ENCODE measurements around the gene ZSWIM8. TPM values are rescaled to one million over a fixed set of nuclear protein-coding genes. Genes with fewer than 3 reads are reported as not detected.
"Not testable (repeated sequence)": the region's sequence is repeated elsewhere in the genome, so short reads cannot be mapped to it uniquely, and the experiment has no call there.

ZSWIM8 gene
- total RNA-seq, 1 donor: 76.7 TPM

- Histone ChIP-seq H3K9me3 (ENCODE audit: low read depth, low read length) (no peaks in the 10 kb centered on the region), H3K4me3 (ENCODE audit: insufficient read depth, low read length) (no peak overlapping the region), H2AFZ (ENCODE audit: low read length) (no peak overlapping the region), H3K36me3 (ENCODE audit: insufficient read depth, low read length) (peaks cover 20% of the 10 kb centered on the region), H4K20me1 (ENCODE audit: insufficient read depth, low read length) (no peaks in the 10 kb centered on the region), H3K4me2 (ENCODE audit: insufficient read depth, low read length) (no peak overlapping the region), H3K27ac (ENCODE audit: low read depth, low read length) (no peak overlapping the region), H3K27me3 (ENCODE audit: insufficient read depth, low read length) (no peaks in the 10 kb centered on the region), H3K79me2 (ENCODE audit: insufficient read depth, low read length) (no peaks in the 10 kb centered on the region), H3K4me1 (ENCODE audit: insufficient read depth, low read length) (peaks cover 31% of the 10 kb centered on the region)
- DNase-seq (ENCODE audit: insufficient read length, low spot score, missing footprints): peak; percentile 46
- TF ChIP-seq CTCF (IDR thresholded peaks at IDR 0.05; ENCODE audit: extremely low read depth, low read depth, low read length): no peak
These were observed 38.8 kb downstream of the ZSWIM8 start for GRCh38 chr10:73824146-73824725.

GRCh38 chr10:73827346-73828089 lies 42.1 kb downstream of the ZSWIM8 start:
- peak overlapping the region; percentile 47 for H3K4me2 ChIP-seq (ENCODE audit: insufficient read depth, low read length)
- peaks cover 15% of the 10 kb centered on the region for H3K36me3 ChIP-seq (ENCODE audit: insufficient read depth, low read length)
- H3K79me2 ChIP-seq (ENCODE audit: insufficient read depth, low read length): no peaks in the 10 kb centered on the region
- H3K27me3 ChIP-seq (ENCODE audit: insufficient read depth, low read length): no peaks in the 10 kb centered on the region
- no peak overlapping the region for H2AFZ ChIP-seq (ENCODE audit: low read length)
- no peaks in the 10 kb centered on the region for H3K9me3 ChIP-seq (ENCODE audit: low read depth, low read length)
- no peaks in the 10 kb centered on the region for H4K20me1 ChIP-seq (ENCODE audit: insufficient read depth, low read length)
- peak; percentile 95 for DNase-seq (ENCODE audit: insufficient read length, low spot score, missing footprints)
- no peak for TF ChIP-seq CTCF (IDR thresholded peaks at IDR 0.05; ENCODE audit: extremely low read depth, low read depth, low read length)
- peak overlapping the region; percentile 48 for H3K27ac ChIP-seq (ENCODE audit: low read depth, low read length)
- peak overlapping the region; percentile 4 for H3K4me3 ChIP-seq (ENCODE audit: insufficient read depth, low read length)
- peaks cover 24% of the 10 kb centered on the region for H3K4me1 ChIP-seq (ENCODE audit: insufficient read depth, low read length)

GRCh38 chr10:73828161-73828560 lies 42.8 kb downstream of the ZSWIM8 start:
- no peaks in the 10 kb centered on the region for H3K27me3 ChIP-seq (ENCODE audit: insufficient read depth, low read length)
- H3K4me2 ChIP-seq (ENCODE audit: insufficient read depth, low read length): no peak overlapping the region
- H3K27ac ChIP-seq (ENCODE audit: low read depth, low read length): peak overlapping the region; percentile 48
- no peaks in the 10 kb centered on the region for H3K79me2 ChIP-seq (ENCODE audit: insufficient read depth, low read length)
- peaks cover 14% of the 10 kb centered on the region for H3K36me3 ChIP-seq (ENCODE audit: insufficient read depth, low read length)
- peaks cover 24% of the 10 kb centered on the region for H3K4me1 ChIP-seq (ENCODE audit: insufficient read depth, low read length)
- no peak for DNase-seq (ENCODE audit: insufficient read length, low spot score, missing footprints)
- no peaks in the 10 kb centered on the region for H4K20me1 ChIP-seq (ENCODE audit: insufficient read depth, low read length)
- no peak for TF ChIP-seq CTCF (IDR thresholded peaks at IDR 0.05; ENCODE audit: extremely low read depth, low read depth, low read length)
- H3K4me3 ChIP-seq (ENCODE audit: insufficient read depth, low read length): no peak overlapping the region
- H2AFZ ChIP-seq (ENCODE audit: low read length): no peak overlapping the region
- H3K9me3 ChIP-seq (ENCODE audit: low read depth, low read length): no peaks in the 10 kb centered on the region

DNA sequence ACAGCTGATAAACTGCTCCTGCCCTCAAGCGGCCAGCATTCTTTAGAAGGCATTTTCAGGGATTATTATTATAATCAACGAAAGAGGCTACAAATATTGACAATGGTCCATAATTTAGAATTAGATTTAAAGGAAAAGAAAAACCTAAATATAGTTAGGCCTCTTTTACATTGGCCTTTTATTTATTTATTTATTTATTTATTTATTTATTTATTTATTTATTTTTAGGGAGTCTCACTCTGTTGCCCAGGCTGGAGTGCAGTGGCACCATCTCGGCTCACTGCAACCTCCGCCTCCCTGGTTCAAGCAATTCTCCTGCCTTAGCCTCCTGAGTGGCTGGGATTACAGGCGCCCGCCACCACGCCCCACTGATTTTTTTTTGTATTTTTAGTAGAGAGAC lies 43.7 kb downstream of the ZSWIM8 start:
- H3K36me3 ChIP-seq (ENCODE audit: insufficient read depth, low read length); H3K4me3 ChIP-seq (ENCODE audit: insufficient read depth, low read length); H3K4me2 ChIP-seq (ENCODE audit: insufficient read depth, low read length); H3K27ac ChIP-seq (ENCODE audit: low read depth, low read length); H3K27me3 ChIP-seq (ENCODE audit: insufficient read depth, low read length); H3K79me2 ChIP-seq (ENCODE audit: insufficient read depth, low read length); DNase-seq (ENCODE audit: insufficient read length, low spot score, missing footprints); H2AFZ ChIP-seq (ENCODE audit: low read length); H4K20me1 ChIP-seq (ENCODE audit: insufficient read depth, low read length); H3K9me3 ChIP-seq (ENCODE audit: low read depth, low read length): not testable (repeated sequence)
- H3K4me1 ChIP-seq (ENCODE audit: insufficient read depth, low read length): peaks cover 24% of the 10 kb centered on the region
